SJSA1 (cell line): ENCODE data around the gene BAK1. TPM values are rescaled to one million over a fixed set of nuclear protein-coding genes. Genes with fewer than 3 reads are reported as not detected.
"Not testable (repeated sequence)": the region's sequence is repeated elsewhere in the genome, so short reads cannot be mapped to it uniquely, and the experiment has no call there.

Experiments
- DNase-seq, 2 experiments: peaks; one replicate each; pipeline ENCODE4 v3.0.0-alpha.2; 2015 to 2020; ENCODE audit warnings: low spot score in 2 of 2, low read depth in 1 of 2
- H3K27ac ChIP-seq: fragments of 250-450 bp; sonication (Bioruptor Pico); 2 replicates; pipeline ENCODE4 v1.5.1; 2020; ENCODE audit warnings: mild to moderate bottlenecking, moderate library complexity
- H3K27me3 ChIP-seq: fragments of 250-450 bp; sonication (Bioruptor Pico); replicated peaks from 2 replicates; pipeline ENCODE4 v1.5.1; 2020; ENCODE audit warnings: mild to moderate bottlenecking, moderate library complexity
- H3K36me3 ChIP-seq: fragments of 250-450 bp; sonication (Bioruptor Pico); 2 replicates; pipeline ENCODE4 v1.5.1; 2020; ENCODE audit warnings: mild to moderate bottlenecking
- H3K4me1 ChIP-seq: fragments of 250-450 bp; sonication (Bioruptor Pico); replicated peaks from 2 replicates; pipeline ENCODE4 v1.6.1; 2021; ENCODE audit warnings: mild to moderate bottlenecking
- H3K4me3 ChIP-seq: fragments of 250-450 bp; sonication (Bioruptor Pico); 2 replicates; pipeline ENCODE4 v1.5.1; 2020; ENCODE audit warnings: mild to moderate bottlenecking
- H3K9me3 ChIP-seq: fragments of 250-450 bp; sonication (Bioruptor Pico); replicated peaks from 2 replicates; pipeline ENCODE4 v1.5.1; 2020; ENCODE audit warnings: mild to moderate bottlenecking
- total RNA-seq: library from RNA; depleted of rRNA; stranded (reverse); fragments of >200 nt; shearing (Covaris generic); gene quantifications from 2 replicates; pipeline ENCODE4 v1.2.3, GENCODE V29; 2014

BAK1 gene
- total RNA-seq, 1 experiment from 2014 or later = 23.3 TPM

DNA sequence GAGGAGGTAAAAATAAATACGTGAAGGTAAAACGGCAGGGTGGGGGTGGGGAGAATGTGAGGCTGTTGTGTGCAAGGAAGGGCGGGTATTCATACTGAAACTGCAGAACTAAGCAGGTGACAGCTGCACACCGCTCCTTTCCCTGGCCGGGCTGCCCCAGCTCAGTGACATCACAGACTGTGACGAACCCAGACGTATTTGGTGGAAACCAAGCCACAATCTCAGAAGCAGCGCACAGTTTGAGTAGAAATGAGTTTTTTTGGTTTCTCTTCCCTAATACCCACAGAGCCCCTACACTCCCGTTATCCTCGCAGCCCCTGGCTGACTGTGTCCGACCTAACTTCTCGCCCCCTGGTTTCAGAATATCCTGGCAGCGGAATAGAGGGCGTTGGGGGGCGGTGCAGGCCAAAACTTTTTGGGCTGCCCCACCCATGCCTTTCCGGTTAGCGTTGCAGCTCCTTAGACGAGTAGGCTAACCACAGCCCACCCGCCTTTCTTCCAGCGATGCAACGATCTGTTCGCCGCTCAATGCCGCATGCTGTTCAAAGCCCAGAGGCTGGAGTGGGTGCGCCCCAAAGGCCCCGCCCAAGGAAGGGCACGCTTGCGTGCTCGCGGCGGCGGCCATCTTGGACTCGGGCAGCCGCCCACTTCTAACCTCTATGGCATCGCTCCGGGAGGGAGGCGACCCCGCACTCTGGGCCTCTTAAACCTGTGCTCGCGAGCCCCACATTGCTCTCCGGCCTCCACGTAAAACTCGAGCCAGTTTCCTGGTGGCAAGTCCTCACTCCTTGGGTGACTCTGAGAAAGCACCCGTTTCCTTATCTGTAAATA is 9.1 kb downstream of the BAK1 start:
- Histone ChIP-seq H3K27me3 (no peaks in the 10 kb centered on the region), H3K4me1 (peaks cover 8% of the 10 kb centered on the region; the same call in 1 of the 2 replicates), H3K27ac (peak overlapping the region; percentile 20; the same call in 1 of the 2 replicates), H3K9me3 (no peaks in the 10 kb centered on the region), H3K4me3 (peak overlapping the region; percentile 40), H3K36me3 (peaks cover 24% of the 10 kb centered on the region)
- peak; percentile 59 to 88 for DNase-seq

- H3K4me1 ChIP-seq = peaks cover 8% of the 10 kb centered on the region; the same call in 1 of the 2 replicates
- H3K36me3 ChIP-seq = peaks cover 4% of the 10 kb centered on the region; the same call in 1 of the 2 replicates
- no peaks in the 10 kb centered on the region for H3K27me3 ChIP-seq
- H3K9me3 ChIP-seq = no peaks in the 10 kb centered on the region
- DNase-seq = no peak
- H3K4me3 ChIP-seq = no peak overlapping the region
- H3K27ac ChIP-seq = no peak overlapping the region
Measured at GRCh38 chr6:33568826-33569570, 11.1 kb downstream of the BAK1 start.

- H3K27me3 ChIP-seq = no peaks in the 10 kb centered on the region
- DNase-seq = no peak
- H3K4me1 ChIP-seq = peaks cover 8% of the 10 kb centered on the region; the same call in 1 of the 2 replicates
- no peaks in the 10 kb centered on the region for H3K36me3 ChIP-seq
- no peak overlapping the region for H3K27ac ChIP-seq
- no peaks in the 10 kb centered on the region for H3K9me3 ChIP-seq
- H3K4me3 ChIP-seq = no peak overlapping the region
Measured at GRCh38 chr6:33567836-33568235, 12.2 kb downstream of the BAK1 start.

DNA sequence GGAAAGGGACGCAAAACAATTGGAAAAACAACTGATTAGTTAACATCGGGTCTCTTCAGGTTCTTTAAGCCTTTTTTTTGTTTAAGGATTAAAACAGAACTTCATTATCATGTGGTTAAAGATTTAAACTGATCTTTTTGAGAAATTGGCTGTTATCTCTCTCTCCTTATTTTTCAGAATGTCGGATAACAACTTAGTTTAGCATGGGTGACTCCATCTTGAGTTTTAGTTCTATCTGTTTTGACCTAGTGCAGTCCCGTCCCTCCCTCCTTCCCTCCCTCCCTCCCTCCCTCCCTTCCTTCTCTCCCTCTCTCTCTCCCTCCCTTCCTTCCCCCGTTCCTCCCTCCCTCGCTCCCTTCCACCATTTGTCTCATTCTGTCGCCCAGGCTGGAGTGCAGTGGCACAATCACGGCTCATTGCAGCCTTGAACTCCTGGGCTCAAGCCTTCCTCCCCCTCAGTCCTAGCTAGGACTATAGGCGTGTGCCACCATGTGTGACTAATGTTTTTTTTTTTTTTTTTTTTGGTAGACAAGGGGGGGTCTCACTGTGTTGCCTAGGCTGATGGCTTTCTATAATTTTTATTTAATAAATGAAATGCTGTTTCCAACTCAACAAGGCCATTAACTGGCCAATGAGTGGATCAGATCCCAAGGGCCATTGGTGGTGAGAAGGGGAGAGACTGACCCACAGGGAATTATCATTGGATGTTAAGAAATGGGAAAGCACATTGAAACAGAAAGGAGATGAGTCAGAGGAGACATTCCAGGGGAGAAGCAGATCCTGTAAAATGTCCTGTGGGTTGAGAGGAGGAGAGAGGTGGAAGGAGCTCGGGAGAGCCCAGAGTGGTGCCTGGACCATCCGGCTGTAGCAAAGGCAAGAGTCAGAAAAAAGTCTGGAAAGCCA is 13.6 kb downstream of the BAK1 start:
- Histone ChIP-seq H3K4me1 (peaks cover 6% of the 10 kb centered on the region; the same call in 1 of the 2 replicates), H3K27ac (no peak overlapping the region), H3K4me3 (no peak overlapping the region), H3K9me3 (no peaks in the 10 kb centered on the region), H3K27me3 (no peaks in the 10 kb centered on the region), H3K36me3 (no peaks in the 10 kb centered on the region)
- DNase-seq = peak in 1 of 2 experiments; percentile 29

DNA sequence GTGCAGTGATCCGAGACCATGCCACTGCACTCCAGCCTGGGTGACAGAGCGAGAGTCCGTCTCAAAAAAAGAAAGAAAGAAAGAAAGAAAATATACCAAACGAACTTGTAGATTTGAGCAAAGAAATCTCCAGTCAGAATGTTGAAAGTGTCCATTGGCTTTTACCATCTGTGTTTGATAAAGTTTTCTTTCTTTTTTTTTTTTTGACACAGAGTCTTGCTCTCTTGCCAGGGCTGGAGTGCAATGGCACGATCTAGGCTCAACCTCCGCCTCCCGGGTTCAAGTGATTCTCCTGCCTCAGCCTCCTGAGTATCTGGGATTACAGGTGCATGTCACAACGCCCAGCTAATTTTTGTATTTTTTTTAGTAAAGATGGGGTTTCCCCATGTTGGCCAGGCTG is 21.3 kb downstream of the BAK1 start:
- no peaks in the 10 kb centered on the region for H3K27me3 ChIP-seq

GRCh38 chr6:33557376-33557775 is 22.7 kb downstream of the BAK1 start:
- Histone ChIP-seq H3K27me3 (no peaks in the 10 kb centered on the region), H3K4me3 (no peak overlapping the region), H3K36me3 (no peaks in the 10 kb centered on the region), H3K4me1 (no peaks in the 10 kb centered on the region), H3K9me3 (peaks cover 8% of the 10 kb centered on the region), H3K27ac (no peak overlapping the region)
- no peak for DNase-seq

More for the DNA sequence above, 21.3 kb downstream of the BAK1 start:
- H3K4me1 ChIP-seq = no peaks in the 10 kb centered on the region
- no peak overlapping the region for H3K27ac ChIP-seq
- H3K9me3 ChIP-seq = peaks cover 8% of the 10 kb centered on the region
- no peak overlapping the region for H3K4me3 ChIP-seq
- no peaks in the 10 kb centered on the region for H3K36me3 ChIP-seq
- no peak for DNase-seq

DNA sequence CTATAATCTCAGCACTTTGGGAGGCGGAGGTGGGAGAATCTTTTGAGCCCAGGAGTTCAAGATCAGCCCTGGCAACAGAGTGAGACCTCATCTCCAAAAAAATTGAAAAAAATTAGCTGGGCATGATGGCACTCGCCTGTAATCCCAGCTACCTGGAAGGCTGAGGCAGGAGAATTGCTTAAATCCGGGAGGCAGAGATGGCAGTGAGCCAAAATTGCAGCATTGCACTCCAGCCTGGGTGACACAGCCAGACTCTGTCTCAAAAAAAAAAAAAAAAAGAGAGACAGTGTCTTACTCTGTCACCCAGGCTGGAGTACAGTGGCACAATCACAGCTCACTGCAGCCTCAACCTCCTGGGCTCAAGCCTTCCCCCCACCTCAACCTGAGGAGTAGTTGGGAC is 27.2 kb downstream of the BAK1 start:
- H3K4me1 ChIP-seq, H3K36me3 ChIP-seq, DNase-seq, H3K27ac ChIP-seq, H3K4me3 ChIP-seq, H3K9me3 ChIP-seq, H3K27me3 ChIP-seq: not testable (repeated sequence)

GRCh38 chr6:33552252-33552651 is 27.8 kb downstream of the BAK1 start:
- no peaks in the 10 kb centered on the region for H3K9me3 ChIP-seq
- H3K4me1 ChIP-seq = no peaks in the 10 kb centered on the region
- no peak for DNase-seq
- H3K4me3 ChIP-seq = no peak overlapping the region
- no peak overlapping the region for H3K27ac ChIP-seq
- H3K27me3 ChIP-seq = no peaks in the 10 kb centered on the region
- H3K36me3 ChIP-seq = no peaks in the 10 kb centered on the region

- no peaks in the 10 kb centered on the region for H3K27me3 ChIP-seq
- H3K9me3 ChIP-seq = no peaks in the 10 kb centered on the region
- H3K4me1 ChIP-seq = no peaks in the 10 kb centered on the region
- H3K4me3 ChIP-seq = no peak overlapping the region
- no peak overlapping the region for H3K27ac ChIP-seq
- no peaks in the 10 kb centered on the region for H3K36me3 ChIP-seq
- DNase-seq = no peak
Measured at GRCh38 chr6:33551538-33551937, 28.5 kb downstream of the BAK1 start.

DNA sequence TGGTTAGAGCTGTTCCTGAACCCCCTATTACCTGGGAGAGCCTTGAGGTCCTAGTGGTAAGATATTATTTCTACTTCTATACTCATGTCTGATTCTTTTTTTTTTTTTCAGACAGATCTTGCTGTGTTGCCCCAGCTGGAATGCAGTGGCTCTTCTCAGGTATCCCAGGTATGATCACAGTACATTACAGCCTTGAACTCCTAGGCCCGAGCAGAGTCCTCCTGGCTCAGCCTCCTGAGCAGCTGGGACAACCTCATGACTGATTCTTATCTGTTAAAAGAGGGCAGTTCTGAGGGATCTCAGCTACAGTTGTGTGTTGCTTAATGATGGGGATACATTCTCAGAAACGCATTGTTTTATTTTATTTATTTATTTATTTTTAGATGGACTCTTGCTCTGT is 30.2 kb downstream of the BAK1 start:
- Histone ChIP-seq H3K27me3 (no peaks in the 10 kb centered on the region), H3K4me3 (no peak overlapping the region), H3K27ac (no peak overlapping the region), H3K4me1 (no peaks in the 10 kb centered on the region), H3K9me3 (no peaks in the 10 kb centered on the region), H3K36me3 (no peaks in the 10 kb centered on the region)
- no peak for DNase-seq

DNA sequence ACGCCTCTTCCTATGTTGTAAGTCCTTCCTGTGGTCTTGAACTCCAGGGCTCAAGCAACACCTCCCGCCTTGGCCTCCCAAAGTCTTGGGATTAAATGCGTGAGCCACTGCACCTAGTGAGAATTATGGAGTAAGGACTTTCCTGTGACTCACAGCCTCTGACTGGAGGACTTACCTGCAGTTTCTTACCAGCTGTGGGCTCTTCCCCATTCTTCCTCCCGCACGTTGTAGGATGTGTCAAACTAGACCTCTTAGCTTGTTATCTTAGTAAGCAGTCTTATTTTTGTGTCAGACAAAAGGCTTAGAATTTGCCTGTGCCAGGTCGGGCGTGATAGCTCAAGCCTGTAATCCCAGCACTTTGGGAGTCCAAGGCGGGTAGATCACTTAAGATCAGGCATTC is 30.9 kb downstream of the BAK1 start:
- Histone ChIP-seq H3K27ac (no peak overlapping the region), H3K4me3 (no peak overlapping the region), H3K36me3 (no peaks in the 10 kb centered on the region), H3K9me3 (no peaks in the 10 kb centered on the region), H3K4me1 (no peaks in the 10 kb centered on the region), H3K27me3 (no peaks in the 10 kb centered on the region)
- no peak for DNase-seq

GRCh38 chr6:33547499-33547898 is 32.6 kb downstream of the BAK1 start:
- DNase-seq = no peak
- Histone ChIP-seq H3K9me3 (no peaks in the 10 kb centered on the region), H3K4me3 (no peak overlapping the region), H3K4me1 (no peaks in the 10 kb centered on the region), H3K27ac (no peak overlapping the region), H3K36me3 (no peaks in the 10 kb centered on the region), H3K27me3 (no peaks in the 10 kb centered on the region)

GRCh38 chr6:33546766-33547165 is 33.3 kb downstream of the BAK1 start:
- H3K9me3 ChIP-seq = no peaks in the 10 kb centered on the region
- no peaks in the 10 kb centered on the region for H3K4me1 ChIP-seq
- no peak overlapping the region for H3K4me3 ChIP-seq
- H3K36me3 ChIP-seq = no peaks in the 10 kb centered on the region
- no peak overlapping the region for H3K27ac ChIP-seq
- H3K27me3 ChIP-seq = no peaks in the 10 kb centered on the region
- no peak for DNase-seq
